HG03342 (cell line): ENCODE data around the gene FANCF.
"Not testable (repeated sequence)": the region's sequence is repeated elsewhere in the genome, so short reads cannot be mapped to it uniquely, and the experiment has no call there.

ENCODE experiments used
- ATAC-seq: cut with Tn5 transposase; IDR thresholded peaks from one replicate; pipeline ENCODE4 v1.9.1; 2021; ENCODE audit warnings: mild to moderate bottlenecking, moderate library complexity; ENCODE audit not compliant: unreplicated experiment

The FANCF gene

DNA sequence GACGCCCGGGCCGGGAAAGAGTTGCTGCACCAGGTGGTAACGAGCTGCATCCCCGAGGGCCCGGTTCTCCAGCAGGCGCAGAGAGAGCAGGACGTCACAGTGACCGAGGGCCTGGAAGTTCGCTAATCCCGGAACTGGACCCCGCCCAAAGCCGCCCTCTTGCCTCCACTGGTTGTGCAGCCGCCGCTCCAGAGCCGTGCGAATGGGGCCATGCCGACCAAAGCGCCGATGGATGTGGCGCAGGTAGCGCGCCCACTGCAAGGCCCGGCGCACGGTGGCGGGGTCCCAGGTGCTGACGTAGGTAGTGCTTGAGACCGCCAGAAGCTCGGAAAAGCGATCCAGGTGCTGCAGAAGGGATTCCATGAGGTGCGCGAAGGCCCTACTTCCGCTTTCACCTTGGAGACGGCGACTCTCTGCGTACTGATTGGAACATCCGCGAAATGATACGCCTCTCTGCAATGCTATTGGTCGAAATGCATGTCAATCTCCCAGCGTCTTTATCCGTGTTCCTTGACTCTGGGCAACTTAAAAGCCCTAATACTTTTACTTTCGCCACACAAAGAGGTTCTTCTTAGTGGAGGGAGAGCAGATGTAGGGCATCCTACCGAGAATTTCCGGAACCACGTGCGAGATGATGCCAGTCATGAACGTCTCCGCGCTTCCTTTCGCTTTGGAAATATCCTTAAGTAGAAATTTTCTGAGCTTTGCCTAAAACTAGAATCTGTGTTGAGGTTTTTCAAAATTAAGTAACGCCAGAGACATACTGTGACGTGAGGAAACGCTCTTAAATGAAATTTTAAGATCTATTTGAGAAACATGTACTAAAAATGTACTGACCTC, at the start of gene FANCF:
TSS of gene FANCF (minus strand) at position 376 of the 840 bp plus-strand sequence. CDS start at position 363, 13 bp downstream.
- peak; percentile 97 for ATAC-seq

- ATAC-seq, result no peak
These were observed 49.1 kb upstream of the FANCF start for GRCh38 chr11:22674470-22675439.

DNA sequence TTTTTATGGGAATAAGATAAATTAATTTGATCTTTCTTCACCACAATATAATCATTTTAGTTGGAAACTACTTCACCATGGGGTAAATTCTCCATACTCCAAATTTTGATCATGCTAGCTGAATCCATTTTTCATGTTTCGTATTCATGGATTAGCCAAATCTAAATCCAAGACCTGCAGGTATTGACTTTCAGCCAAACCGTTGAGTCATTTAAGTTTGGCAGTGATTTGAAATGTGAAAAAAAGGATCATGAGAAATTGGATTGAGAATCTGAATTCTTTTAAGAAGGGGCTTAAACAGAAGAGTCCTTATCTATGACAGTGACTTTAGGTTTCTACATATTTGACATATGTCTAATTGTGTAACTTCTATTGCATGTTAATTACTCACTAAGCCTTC, 46.1 kb upstream of the FANCF start:
- no peak for ATAC-seq

GRCh38 chr11:22670830-22671229, 45.2 kb upstream of the FANCF start:
- peak; percentile 59 for ATAC-seq

- ATAC-seq, result no peak
These were observed 43.7 kb upstream of the FANCF start for GRCh38 chr11:22669368-22669767.

GRCh38 chr11:22668005-22668796, 42.6 kb upstream of the FANCF start:
- no peak for ATAC-seq

DNA sequence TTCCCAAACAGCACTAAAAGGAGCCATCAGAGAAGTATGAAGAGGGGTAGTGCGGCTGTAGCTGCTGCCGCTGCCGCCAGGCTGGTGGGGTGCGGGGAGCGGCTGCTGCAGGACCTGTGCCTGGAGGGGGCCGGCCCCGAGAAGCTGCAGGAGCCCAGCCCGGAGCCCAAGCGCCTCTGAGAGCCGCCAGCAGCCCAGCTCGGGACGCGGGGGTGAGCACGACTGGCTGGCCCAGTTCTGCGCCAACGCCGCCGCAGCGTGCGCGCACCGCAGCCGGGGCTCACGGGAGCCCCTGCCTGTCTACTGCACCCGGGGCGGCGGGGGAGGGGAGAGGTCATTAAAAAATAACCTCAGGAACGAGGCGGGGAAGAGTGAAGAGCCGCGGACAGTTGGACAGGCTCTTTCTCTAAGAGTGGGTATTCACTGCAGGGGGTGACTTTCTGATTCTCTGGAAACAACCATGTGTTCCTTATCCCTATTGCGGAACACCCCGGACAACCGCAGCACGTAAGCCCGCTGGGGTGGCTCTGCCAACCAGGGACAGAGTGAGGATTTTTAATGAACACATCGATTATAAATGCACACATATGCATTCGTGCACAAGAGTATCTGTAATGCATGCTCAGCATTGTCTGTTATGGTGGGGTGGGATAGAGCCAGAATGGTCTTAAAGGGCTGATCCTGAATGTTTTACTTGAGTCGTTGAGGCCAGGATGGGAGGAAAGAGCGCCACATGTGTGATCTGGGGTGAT, 41.2 kb upstream of the FANCF start:
- ATAC-seq, result peak; percentile 42

DNA sequence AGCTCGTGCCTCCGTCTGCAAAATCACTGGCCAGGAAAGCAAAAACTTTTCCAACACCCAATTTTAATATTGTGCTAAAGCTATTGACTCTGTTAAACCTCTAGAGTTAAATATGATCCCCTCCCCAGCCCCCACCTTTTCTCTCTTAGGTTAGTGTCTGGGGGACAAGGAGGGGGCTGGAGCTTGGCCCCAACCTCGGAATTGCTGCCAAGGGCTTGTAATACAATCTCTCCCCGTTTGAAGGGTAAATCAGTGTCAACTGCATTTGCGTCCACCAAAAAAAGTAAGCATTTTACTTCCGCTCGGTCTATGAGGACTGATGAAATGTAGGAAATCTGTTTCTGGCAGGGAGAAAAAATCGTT, 40.7 kb upstream of the FANCF start, which contains the start of gene GAS2:
TSS of gene GAS2 (plus strand) at position 287 of the 363 bp plus-strand sequence. CDS start 8,259 bp downstream, outside the sequence.
- ATAC-seq, result no peak

- no peak for ATAC-seq
These were observed 34.2 kb upstream of the FANCF start for GRCh38 chr11:22659783-22660182.

DNA sequence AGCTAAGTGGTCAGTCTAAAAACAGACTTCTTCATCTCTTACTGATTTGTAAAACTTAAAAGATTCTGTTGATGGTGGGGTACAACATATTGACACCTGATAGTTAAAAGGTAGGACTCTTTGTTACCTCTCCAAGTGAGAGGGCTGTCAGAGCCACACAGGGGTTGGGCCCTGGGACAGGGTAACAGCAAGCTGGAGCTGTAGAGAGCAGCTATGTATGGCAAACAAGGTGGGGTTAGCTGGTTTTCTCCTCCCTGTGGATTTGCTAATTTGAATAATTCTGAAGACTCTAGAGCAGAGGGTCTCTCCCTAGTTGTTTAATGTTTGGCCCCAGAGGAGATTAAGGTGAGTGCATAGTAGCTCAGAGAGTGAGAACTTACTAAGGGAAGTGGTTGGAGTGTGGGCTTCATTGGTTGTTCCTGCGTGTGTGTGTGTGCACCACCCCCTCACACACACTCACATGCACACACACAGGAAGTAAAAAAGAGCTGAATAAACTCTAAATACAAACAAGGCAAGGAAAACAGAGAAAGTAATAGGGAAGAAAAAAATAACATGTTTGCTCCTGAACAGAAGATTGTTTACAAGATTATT, 31.6 kb upstream of the FANCF start:
- ATAC-seq, result peak; percentile 93

DNA sequence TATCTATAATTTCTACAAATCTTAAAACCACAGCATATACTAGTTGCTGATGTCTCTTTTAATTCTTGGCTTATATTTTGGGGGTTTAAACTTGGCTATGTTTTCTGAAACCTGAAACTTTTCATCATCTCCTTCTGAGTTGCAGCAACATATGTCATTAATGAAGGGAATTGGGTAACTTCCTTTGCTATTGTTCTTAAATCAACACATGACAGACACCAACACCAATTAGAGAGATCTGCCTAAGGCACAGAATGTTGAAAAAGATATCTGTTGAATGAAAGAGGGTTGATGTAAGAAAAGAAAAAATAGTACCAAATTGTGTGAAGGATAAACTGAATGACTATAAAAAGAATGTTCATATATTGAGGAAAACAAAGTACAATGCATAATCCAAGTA, 30.5 kb upstream of the FANCF start:
- no peak for ATAC-seq

GRCh38 chr11:22652346-22652745, 26.7 kb upstream of the FANCF start:
- ATAC-seq, result not testable (repeated sequence)

GRCh38 chr11:22641559-22641958, 15.9 kb upstream of the FANCF start:
- ATAC-seq, result no peak

DNA sequence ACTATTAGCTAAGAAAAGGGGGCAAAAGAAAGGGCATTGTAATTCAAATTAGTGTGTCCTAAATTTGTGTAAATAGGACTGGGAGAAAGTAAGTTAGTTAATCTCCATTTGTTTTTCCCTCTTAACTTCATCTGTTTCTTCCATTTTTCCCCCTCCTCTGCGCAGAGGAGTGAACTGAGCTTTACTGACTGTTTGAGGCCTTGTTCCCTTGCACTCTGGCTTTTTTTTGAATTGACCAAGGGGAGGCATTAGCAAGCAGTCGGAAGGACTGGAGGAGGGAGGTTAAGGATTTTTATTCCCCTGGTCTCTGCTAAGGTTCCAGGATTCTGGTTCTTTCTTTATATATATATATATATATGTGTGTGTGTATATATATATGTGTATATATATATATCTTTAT, 15.2 kb upstream of the FANCF start:
- no peak for ATAC-seq

GRCh38 chr11:22635689-22636088, 10.1 kb upstream of the FANCF start:
- ATAC-seq, result no peak

DNA sequence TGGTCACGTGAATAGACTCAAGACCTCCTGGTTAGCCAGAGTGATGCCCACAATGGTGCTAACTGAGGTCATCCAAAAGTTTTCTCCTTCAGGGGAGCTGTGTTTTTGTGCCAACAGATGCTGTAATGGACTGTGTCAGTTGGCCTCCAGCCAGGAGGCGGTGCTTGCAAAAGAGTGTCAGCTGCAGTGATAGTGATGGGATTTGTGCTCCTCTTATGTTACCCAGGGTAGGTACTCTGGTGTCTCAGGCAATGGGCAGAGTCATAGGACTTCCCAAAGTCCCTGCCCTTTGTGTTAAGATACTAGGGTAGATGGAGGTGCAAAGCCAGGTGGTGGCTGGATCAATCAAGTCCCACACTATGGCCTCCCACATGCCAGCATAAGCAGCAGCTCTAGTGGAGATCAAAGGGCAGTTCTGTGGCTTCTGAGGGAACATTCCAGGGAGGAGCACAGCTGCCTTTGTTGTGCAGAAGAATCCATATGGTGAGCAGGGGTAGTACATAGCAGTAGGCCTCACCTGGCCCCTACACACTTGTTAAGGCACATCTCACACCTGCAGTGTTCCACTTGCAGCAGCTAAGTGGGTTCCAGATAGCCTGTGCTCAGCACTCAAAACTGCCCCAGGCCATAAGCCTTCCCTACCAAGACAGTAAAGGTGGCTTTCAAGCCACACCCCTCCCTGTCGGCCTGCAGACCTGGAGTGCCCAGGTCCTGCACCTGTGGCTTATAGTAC, 9.4 kb upstream of the FANCF start:
- no peak for ATAC-seq

DNA sequence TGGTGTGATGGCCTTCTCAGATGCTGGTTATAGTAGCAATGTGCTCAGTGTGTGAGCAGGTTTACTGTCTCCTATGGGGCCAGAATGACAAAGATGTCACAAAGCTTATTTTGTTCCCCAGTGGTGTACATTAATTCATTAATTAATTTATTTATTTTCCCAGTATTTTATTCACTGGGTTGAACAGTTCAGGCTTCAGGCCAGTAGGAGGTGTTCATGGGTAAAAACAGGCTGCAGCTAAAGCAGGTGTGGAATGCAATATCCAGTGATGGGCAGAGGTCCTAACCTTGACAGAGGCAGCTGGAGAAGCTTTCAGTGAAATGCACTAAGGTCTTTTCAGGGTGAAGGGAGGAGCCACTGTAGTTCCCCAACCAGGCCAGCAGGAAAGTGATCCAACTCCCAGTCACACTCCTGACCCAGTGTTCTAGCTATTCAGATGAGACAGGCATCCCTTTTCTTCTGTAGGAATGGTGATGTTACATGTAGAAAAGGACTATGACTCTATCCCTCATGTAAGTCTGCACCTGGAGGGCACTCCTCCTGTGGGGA, 7.8 kb upstream of the FANCF start:
- no peak for ATAC-seq

DNA sequence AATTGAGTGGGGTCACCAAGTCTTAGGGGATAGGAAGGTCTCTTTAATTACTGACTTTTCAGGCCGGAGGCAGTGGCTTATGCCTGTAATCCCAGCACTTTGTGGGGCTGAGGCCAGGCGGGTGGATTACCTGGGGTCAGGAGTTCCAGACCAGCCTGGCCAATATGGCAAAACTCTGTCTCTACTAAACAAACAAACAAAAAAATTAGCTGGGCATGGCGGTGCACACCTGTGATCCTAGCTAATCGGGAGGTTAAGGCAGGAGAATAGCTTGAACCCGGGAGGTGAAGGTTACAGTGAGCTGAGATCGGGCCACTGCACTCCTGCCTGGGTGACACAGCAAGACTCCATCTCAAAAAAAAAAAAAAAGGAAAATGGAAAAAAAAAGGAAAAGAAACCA, 1.8 kb upstream of the FANCF start:
- ATAC-seq, result no peak
